ENCODE measurements around the gene RAB28. TPM values are rescaled to one million over a fixed set of nuclear protein-coding genes. Genes with fewer than 3 reads are reported as not detected.
A peak's percentile ranks its signal among the peaks of the same experiment; 100 is the strongest.

RAB28 gene
- total RNA-seq, 5 donors from 2014 or later (not counting 1 experiment from before 2014, with no cell fraction given), result 8.7 to 15.1 (median 13.4) TPM

DNA sequence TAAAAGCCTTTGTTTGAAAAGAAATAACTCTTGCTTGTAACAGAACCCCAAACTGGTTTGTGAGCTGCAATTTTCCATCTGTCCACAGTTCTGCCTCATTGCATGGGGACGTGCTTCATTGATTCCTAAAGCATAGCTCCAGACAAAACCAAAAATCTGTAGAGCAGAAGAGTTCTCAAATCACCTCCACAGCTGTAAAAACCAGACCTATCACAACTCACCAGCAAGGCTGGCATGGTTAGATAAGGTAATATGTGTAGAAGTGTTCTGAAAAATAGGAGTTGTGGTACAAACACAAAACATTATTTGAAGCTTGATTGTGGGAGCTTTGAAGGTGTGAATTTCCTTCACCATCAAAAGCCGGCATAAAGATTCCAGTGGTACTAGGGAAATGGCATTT, 12.5 kb upstream of the RAB28 start:
- Mint-ChIP-seq H3K4me1 (no peaks in the 10 kb centered on the region), H3K9me3 (peaks cover 0 to 3% (median 0%) of the 10 kb centered on the region in 3 donors), H3K36me3 (peaks cover 3% of the 10 kb centered on the region), H3K27ac (no peak overlapping the region), H3K27me3 (peaks cover 49 to 51% of the 10 kb centered on the region in 2 donors), H3K4me3 (no peak overlapping the region)
- H3K4me1 ChIP-seq (ENCODE audit: control insufficient read depth in 1 of 2, extremely low read depth in 1 of 2, insufficient read depth in 2 of 2, low read length in 2 of 2), result no peaks in the 10 kb centered on the region
- ATAC-seq (replicated peaks in 1 of 4) (no peak), DNase-seq (no peak)
- ChIA-PET POLR2A (interaction anchor here in 1 of 2 donors (1.0 kb wide), 1 partner anchor 9 kb away, joined by 3 read pairs; no protein-coding TSS in a partner anchor), CTCF (interaction anchor here in 1 of 2 donors (0.6 to 0.7 kb wide), 2 partner anchors 25 to 65 kb away, joined by 3 read pairs; no protein-coding TSS in a partner anchor)
- WGBS (ENCODE audit: insufficient coverage), result no CpG with 5 or more reads among the region's 2 CpGs
- no peaks in the 10 kb centered on the region for H3K36me3 ChIP-seq (ENCODE audit: control insufficient read depth in 2 of 2, extremely low read depth in 1 of 2, insufficient read depth in 1 of 2, low read length in 1 of 2)
- no peak overlapping the region for H3K27ac ChIP-seq (ENCODE audit: low read length)
- peaks cover 6 to 9% of the 10 kb centered on the region in 2 experiments for H3K27me3 ChIP-seq (replicated peaks in 1 of 2; ENCODE audit: control insufficient read depth in 2 of 2, extremely low read depth in 1 of 2, insufficient read depth in 2 of 2, low read length in 1 of 2)
- no peak overlapping the region for H3K4me3 ChIP-seq (ENCODE audit: control insufficient read depth in 1 of 2, extremely low read depth in 1 of 2, low read length in 1 of 2)
- no peaks in the 10 kb centered on the region for H3K9me3 ChIP-seq

GRCh38 chr4:13495753-13496152, 11.6 kb upstream of the RAB28 start:
- no peak overlapping the region for H3K4me3 Mint-ChIP-seq
- WGBS (ENCODE audit: insufficient coverage), result no CpG with 5 or more reads among the region's 1 CpG
- no peaks in the 10 kb centered on the region for H3K4me1 Mint-ChIP-seq
- ChIA-PET POLR2A (interaction anchor here in 1 of 2 donors (0.5 kb wide), 1 partner anchor 25 kb away, joined by 3 read pairs; no protein-coding TSS in a partner anchor), CTCF (interaction anchor here in 1 of 2 donors (0.6 kb wide), 1 partner anchor 51 kb away, joined by 3 read pairs; no protein-coding TSS in a partner anchor)
- peaks cover 45 to 51% of the 10 kb centered on the region in 2 donors for H3K27me3 Mint-ChIP-seq
- H3K4me1 ChIP-seq (ENCODE audit: control insufficient read depth in 1 of 2, extremely low read depth in 1 of 2, insufficient read depth in 2 of 2, low read length in 2 of 2), result no peaks in the 10 kb centered on the region
- ATAC-seq (replicated peaks in 1 of 4), result no peak
- H3K9me3 ChIP-seq, result no peaks in the 10 kb centered on the region
- H3K36me3 Mint-ChIP-seq, result peaks cover 3% of the 10 kb centered on the region
- H3K27ac Mint-ChIP-seq, result no peak overlapping the region
- H3K9me3 Mint-ChIP-seq, result peaks cover 0 to 3% (median 0%) of the 10 kb centered on the region in 3 donors
- H3K27ac ChIP-seq (ENCODE audit: low read length), result no peak overlapping the region
- DNase-seq, result no peak
- H3K36me3 ChIP-seq (ENCODE audit: control insufficient read depth in 2 of 2, extremely low read depth in 1 of 2, insufficient read depth in 1 of 2, low read length in 1 of 2), result no peaks in the 10 kb centered on the region
- no peak overlapping the region for H3K4me3 ChIP-seq (ENCODE audit: control insufficient read depth in 1 of 2, extremely low read depth in 1 of 2, low read length in 1 of 2)
- peaks cover 11 to 12% of the 10 kb centered on the region in 2 experiments for H3K27me3 ChIP-seq (replicated peaks in 1 of 2; ENCODE audit: control insufficient read depth in 2 of 2, extremely low read depth in 1 of 2, insufficient read depth in 2 of 2, low read length in 1 of 2)

GRCh38 chr4:13493793-13494192, 9.7 kb upstream of the RAB28 start:
- H3K27ac ChIP-seq (ENCODE audit: low read length), result no peak overlapping the region
- H3K9me3 ChIP-seq, result no peaks in the 10 kb centered on the region
- H3K36me3 ChIP-seq (ENCODE audit: control insufficient read depth in 2 of 2, extremely low read depth in 1 of 2, insufficient read depth in 1 of 2, low read length in 1 of 2), result no peaks in the 10 kb centered on the region
- no peak overlapping the region for H3K27ac Mint-ChIP-seq
- peaks cover 8 to 15% of the 10 kb centered on the region in 2 experiments for H3K27me3 ChIP-seq (replicated peaks in 1 of 2; ENCODE audit: control insufficient read depth in 2 of 2, extremely low read depth in 1 of 2, insufficient read depth in 2 of 2, low read length in 1 of 2)
- peaks cover 45 to 56% of the 10 kb centered on the region in 2 donors for H3K27me3 Mint-ChIP-seq
- no peaks in the 10 kb centered on the region for H3K4me1 ChIP-seq (ENCODE audit: control insufficient read depth in 1 of 2, extremely low read depth in 1 of 2, insufficient read depth in 2 of 2, low read length in 2 of 2)
- peaks cover 3% of the 10 kb centered on the region for H3K36me3 Mint-ChIP-seq
- no peaks in the 10 kb centered on the region for H3K4me1 Mint-ChIP-seq
- ChIA-PET POLR2A (no interaction called here), CTCF (interaction anchor here in 1 of 2 donors (0.6 kb wide), 1 partner anchor 41 kb away, joined by 3 read pairs; no protein-coding TSS in a partner anchor)
- DNase-seq, result no peak
- peaks cover 0 to 3% (median 0%) of the 10 kb centered on the region in 3 donors for H3K9me3 Mint-ChIP-seq
- H3K4me3 ChIP-seq (ENCODE audit: control insufficient read depth in 1 of 2, extremely low read depth in 1 of 2, low read length in 1 of 2), result no peak overlapping the region
- no peak overlapping the region for H3K4me3 Mint-ChIP-seq
- no peak for ATAC-seq (replicated peaks in 1 of 4)

DNA sequence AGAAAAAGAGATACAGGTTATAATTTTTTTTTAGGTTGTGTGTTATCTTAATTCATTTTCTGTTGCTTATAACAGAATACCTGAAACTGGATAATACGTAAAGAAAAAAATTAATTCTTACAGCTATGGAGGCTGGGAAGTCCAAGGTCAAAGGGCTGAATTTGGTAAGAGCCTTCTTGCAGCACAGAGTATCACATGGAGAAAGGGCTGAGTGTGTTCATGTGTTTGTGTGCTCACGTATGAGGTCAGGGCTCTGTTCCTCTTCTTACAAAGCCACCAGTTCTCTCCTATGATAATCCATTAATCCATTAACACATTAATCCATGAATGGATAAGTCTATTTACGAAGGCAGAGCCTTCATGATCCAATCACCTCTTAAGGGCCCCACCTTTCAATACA, 8.6 kb upstream of the RAB28 start:
- DNase-seq, result no peak
- Mint-ChIP-seq H3K4me1 (no peaks in the 10 kb centered on the region), H3K9me3 (peaks cover 0 to 3% (median 0%) of the 10 kb centered on the region in 3 donors), H3K27ac (no peak overlapping the region), H3K4me3 (no peak overlapping the region), H3K27me3 (peaks cover 42 to 56% of the 10 kb centered on the region in 2 donors), H3K36me3 (peaks cover 3% of the 10 kb centered on the region)
- CTCF ChIA-PET, result no interaction called here
- Histone ChIP-seq H3K27me3 (replicated peaks in 1 of 2; ENCODE audit: control insufficient read depth in 2 of 2, extremely low read depth in 1 of 2, insufficient read depth in 2 of 2, low read length in 1 of 2) (peaks cover 8 to 16% of the 10 kb centered on the region in 2 experiments), H3K36me3 (ENCODE audit: control insufficient read depth in 2 of 2, extremely low read depth in 1 of 2, insufficient read depth in 1 of 2, low read length in 1 of 2) (no peaks in the 10 kb centered on the region), H3K4me1 (ENCODE audit: control insufficient read depth in 1 of 2, extremely low read depth in 1 of 2, insufficient read depth in 2 of 2, low read length in 2 of 2) (no peaks in the 10 kb centered on the region), H3K9me3 (no peaks in the 10 kb centered on the region), H3K27ac (ENCODE audit: low read length) (no peak overlapping the region), H3K4me3 (ENCODE audit: control insufficient read depth in 1 of 2, extremely low read depth in 1 of 2, low read length in 1 of 2) (no peak overlapping the region)
- WGBS (ENCODE audit: insufficient coverage), result no CpG with 5 or more reads among the region's 3 CpGs
- POLR2A ChIA-PET, result no interaction called here
- ATAC-seq (replicated peaks in 1 of 4), result no peak

GRCh38 chr4:13484749-13485221, 645 bp upstream of the RAB28 start:
- peak overlapping the region; percentile 98 for H3K27ac ChIP-seq (ENCODE audit: low read length)
- ATAC-seq (replicated peaks in 1 of 4) (peak; percentile 29 to 51 (median 40)), DNase-seq (peak in 14 of 35 experiments; percentile 3 to 77 (median 34))
- H3K4me3 ChIP-seq (ENCODE audit: control insufficient read depth in 1 of 2, extremely low read depth in 1 of 2, low read length in 1 of 2), result peak overlapping the region; percentile 73 to 86
- Mint-ChIP-seq H3K27ac (peak overlapping the region; percentile 92 to 99), H3K9me3 (no peaks in the 10 kb centered on the region), H3K36me3 (no peaks in the 10 kb centered on the region), H3K4me3 (peak overlapping the region; percentile 73 to 92 (median 91)), H3K27me3 (peaks cover 14 to 18% of the 10 kb centered on the region in 2 donors), H3K4me1 (peaks cover 24 to 29% (median 26%) of the 10 kb centered on the region in 3 donors)
- POLR2A ChIA-PET, result interaction anchor here (0.6 to 1.2 kb wide), 4 partner anchors 10 to 21 kb away, joined by 3 to 5 read pairs (median 4); no protein-coding TSS in a partner anchor
- CTCF ChIA-PET, result interaction anchor here in 1 of 2 donors (0.8 kb wide), 1 partner anchor 33 kb away, joined by 4 read pairs; no protein-coding TSS in a partner anchor
- H3K27me3 ChIP-seq (replicated peaks in 1 of 2; ENCODE audit: control insufficient read depth in 2 of 2, extremely low read depth in 1 of 2, insufficient read depth in 2 of 2, low read length in 1 of 2), result peaks cover 0 to 9% of the 10 kb centered on the region in 2 experiments
- WGBS (ENCODE audit: insufficient coverage), result 0% methylated on average over 15 of the region's 23 CpGs
- H3K4me1 ChIP-seq (ENCODE audit: control insufficient read depth in 1 of 2, extremely low read depth in 1 of 2, insufficient read depth in 2 of 2, low read length in 2 of 2), result peaks cover 11 to 18% of the 10 kb centered on the region in 2 experiments
- no peaks in the 10 kb centered on the region for H3K36me3 ChIP-seq (ENCODE audit: control insufficient read depth in 2 of 2, extremely low read depth in 1 of 2, insufficient read depth in 1 of 2, low read length in 1 of 2)
- no peaks in the 10 kb centered on the region for H3K9me3 ChIP-seq

GRCh38 chr4:13483768-13484121, 395 bp downstream of the RAB28 start:
- ATAC-seq (replicated peaks in 1 of 4), result peak in 2 of 4 experiments; percentile 15 to 21
- Histone ChIP-seq H3K4me3 (ENCODE audit: control insufficient read depth in 1 of 2, extremely low read depth in 1 of 2, low read length in 1 of 2) (peak overlapping the region; percentile 73 to 86), H3K27ac (ENCODE audit: low read length) (peak overlapping the region; percentile 98), H3K27me3 (replicated peaks in 1 of 2; ENCODE audit: control insufficient read depth in 2 of 2, extremely low read depth in 1 of 2, insufficient read depth in 2 of 2, low read length in 1 of 2) (peaks cover 0 to 5% of the 10 kb centered on the region in 2 experiments), H3K9me3 (no peaks in the 10 kb centered on the region), H3K36me3 (ENCODE audit: control insufficient read depth in 2 of 2, extremely low read depth in 1 of 2, insufficient read depth in 1 of 2, low read length in 1 of 2) (no peaks in the 10 kb centered on the region), H3K4me1 (ENCODE audit: control insufficient read depth in 1 of 2, extremely low read depth in 1 of 2, insufficient read depth in 2 of 2, low read length in 2 of 2) (peaks cover 11 to 18% of the 10 kb centered on the region in 2 experiments)
- peaks cover 24 to 29% (median 26%) of the 10 kb centered on the region in 3 donors for H3K4me1 Mint-ChIP-seq
- POLR2A ChIA-PET, result interaction anchor here in 1 of 2 donors (0.6 kb wide), 1 partner anchor 52 kb away, joined by 4 read pairs; no protein-coding TSS in a partner anchor
- H3K36me3 Mint-ChIP-seq, result peaks cover under 1% of the 10 kb centered on the region
- DNase-seq, result peak in 13 of 35 experiments; percentile 1 to 37 (median 7)
- H3K27ac Mint-ChIP-seq, result peak overlapping the region; percentile 66 to 70
- peaks cover 10 to 11% of the 10 kb centered on the region in 2 donors for H3K27me3 Mint-ChIP-seq
- peak overlapping the region; percentile 73 to 92 (median 91) for H3K4me3 Mint-ChIP-seq
- WGBS (ENCODE audit: insufficient coverage), result under 1% methylated on average over 29 of the region's 30 CpGs
- H3K9me3 Mint-ChIP-seq, result no peaks in the 10 kb centered on the region
- CTCF ChIA-PET, result no interaction called here

Measured in T-cell (primary cell).